GM19438 (cell line): ENCODE measurements around the gene ZBTB17.
"Not testable (repeated sequence)": the region's sequence is repeated elsewhere in the genome, so short reads cannot be mapped to it uniquely, and the experiment has no call there.

Experiments
- ATAC-seq: cut with Tn5 transposase; IDR thresholded peaks from one replicate; pipeline ENCODE4 v1.9.1; 2021; ENCODE audit warnings: low read depth; ENCODE audit not compliant: unreplicated experiment

Gene ZBTB17

GRCh38 chr1:16012590-16013219 lies 36.8 kb upstream of the ZBTB17 start:
- ATAC-seq = no peak

GRCh38 chr1:16011936-16012589 lies 36.2 kb upstream of the ZBTB17 start:
- ATAC-seq = no peak

- no peak for ATAC-seq
Observed at GRCh38 chr1:16010837-16011236, 34.9 kb upstream of the ZBTB17 start.

GRCh38 chr1:16009678-16010077 lies 33.8 kb upstream of the ZBTB17 start:
- no peak for ATAC-seq

- ATAC-seq = no peak
Observed at GRCh38 chr1:16009030-16009460, 33.1 kb upstream of the ZBTB17 start.

GRCh38 chr1:16007671-16008341 lies 31.9 kb upstream of the ZBTB17 start:
- ATAC-seq = no peak

- ATAC-seq = no peak
Observed at GRCh38 chr1:16006552-16007485, 30.9 kb upstream of the ZBTB17 start.

GRCh38 chr1:16006010-16006409 lies 30.1 kb upstream of the ZBTB17 start:
- ATAC-seq = no peak

- no peak for ATAC-seq
Observed at GRCh38 chr1:16005597-16005996, 29.7 kb upstream of the ZBTB17 start.

- not testable (repeated sequence) for ATAC-seq
Observed at GRCh38 chr1:16001274-16001673, 25.4 kb upstream of the ZBTB17 start.

- ATAC-seq = no peak
Observed at GRCh38 chr1:15998929-15999328, 23.0 kb upstream of the ZBTB17 start.

- no peak for ATAC-seq
Observed at GRCh38 chr1:15997637-15998280, 21.9 kb upstream of the ZBTB17 start.

- no peak for ATAC-seq
Observed at GRCh38 chr1:15997076-15997585, 21.2 kb upstream of the ZBTB17 start.

GRCh38 chr1:15994590-15995351 lies 18.9 kb upstream of the ZBTB17 start:
- no peak for ATAC-seq

GRCh38 chr1:15994081-15994480 lies 18.2 kb upstream of the ZBTB17 start:
- no peak for ATAC-seq

GRCh38 chr1:15993666-15994065 lies 17.8 kb upstream of the ZBTB17 start:
- no peak for ATAC-seq

- ATAC-seq = no peak
Observed at GRCh38 chr1:15992582-15993500, 16.9 kb upstream of the ZBTB17 start.

GRCh38 chr1:15992187-15992553 lies 16.3 kb upstream of the ZBTB17 start:
- no peak for ATAC-seq
